HepG2 (cell line): ENCODE results near the gene ATP1B2. TPM values are rescaled to one million over a fixed set of nuclear protein-coding genes. Genes with fewer than 3 reads are reported as not detected.
A peak's percentile ranks its signal among the peaks of the same experiment; 100 is the strongest.

Experiments
- ARID2 ChIP-seq: sonication (generic); formaldehyde crosslinking; IDR thresholded peaks from 2 replicates; pipeline ENCODE4 v1.8.1; 2022; ENCODE audit warnings: mild to moderate bottlenecking, missing genetic modification reagents, borderline replicate concordance
- ATF1 ChIP-seq: IDR thresholded peaks from 2 replicates; pipeline ENCODE4 v1.6.1; 2016; ENCODE audit warnings: mild to moderate bottlenecking, control low read depth
- ATF7-NPFF ChIP-seq: sonication (generic); formaldehyde crosslinking; IDR thresholded peaks from 2 replicates; pipeline ENCODE4 v1.8.1; 2023; ENCODE audit warnings: mild to moderate bottlenecking, low read depth, missing genetic modification reagents, moderate library complexity
- CBX1 ChIP-seq: IDR thresholded peaks from one replicate; pipeline ENCODE4 v1.6.1; 2016; ENCODE audit warnings: antibody characterized with exemption, low read depth
- CHCHD3 ChIP-seq: sonication (generic); formaldehyde crosslinking; IDR thresholded peaks from 2 replicates; pipeline ENCODE4 v1.8.0; 2022; ENCODE audit warnings: mild to moderate bottlenecking, missing genetic modification reagents, moderate library complexity
- ELK4 ChIP-seq: sonication (generic); formaldehyde crosslinking; IDR thresholded peaks from 2 replicates; pipeline ENCODE4 v1.9.0; 2021; ENCODE audit warnings: missing genetic modification reagents, borderline replicate concordance
- JUN ChIP-seq: sonication (generic); formaldehyde crosslinking; IDR thresholded peaks from 2 replicates; pipeline ENCODE4 v1.4.0; 2020; ENCODE audit warnings: mild to moderate bottlenecking, missing genetic modification reagents
- MXI1 ChIP-seq: IDR thresholded peaks from 3 replicates; pipeline ENCODE4 v1.6.1; 2012; ENCODE audit warnings: low read depth, low read length, inconsistent platforms, borderline replicate concordance
- NR3C1 ChIP-seq: sonication (generic); formaldehyde crosslinking; IDR thresholded peaks from 2 replicates; pipeline ENCODE4 v1.4.0; 2020; ENCODE audit warnings: missing genetic modification reagents
- PHF5A ChIP-seq: IDR thresholded peaks from one replicate; pipeline ENCODE4 v1.6.1; 2018; ENCODE audit warnings: low read depth, missing genetic modification reagents; ENCODE audit not compliant: unreplicated experiment
- STAT5B ChIP-seq: sonication (generic); formaldehyde crosslinking; IDR thresholded peaks from 2 replicates; pipeline ENCODE4 v1.4.0; 2020; ENCODE audit warnings: missing genetic modification reagents
- THAP7 ChIP-seq: sonication (generic); formaldehyde crosslinking; IDR thresholded peaks from 2 replicates; pipeline ENCODE4 v1.8.1; 2023; ENCODE audit warnings: mild to moderate bottlenecking, missing genetic modification reagents
- USF2 ChIP-seq, 2 experiments: sonication (generic) in 1 of 2; formaldehyde crosslinking in 1 of 2; IDR thresholded peaks; 2 replicates each; pipeline versions ENCODE4 v1.5.1 to v1.6.1; 2011 to 2020; ENCODE audit warnings: borderline replicate concordance in 1 of 2, low read depth in 1 of 2, low read length in 1 of 2, mild to moderate bottlenecking in 1 of 2, missing genetic modification reagents in 1 of 2, moderate library complexity in 1 of 2
- ZFP37 ChIP-seq: sonication (generic); formaldehyde crosslinking; IDR thresholded peaks from 2 replicates; pipeline ENCODE4 v1.4.0; 2020; ENCODE audit warnings: missing genetic modification reagents, borderline replicate concordance
- ZFX ChIP-seq: sonication (generic); formaldehyde crosslinking; IDR thresholded peaks from 2 replicates; pipeline ENCODE4 v1.4.0; 2020; ENCODE audit warnings: mild to moderate bottlenecking, low read depth, missing genetic modification reagents, moderate library complexity
- ZMYM4 ChIP-seq: sonication (generic); formaldehyde crosslinking; IDR thresholded peaks from 2 replicates; pipeline ENCODE4 v1.8.1; 2023; ENCODE audit warnings: mild to moderate bottlenecking, missing genetic modification reagents
- ZNF24 ChIP-seq: fragments of 450-650 bp; IDR thresholded peaks from 2 replicates; pipeline ENCODE4 v1.6.1; 2017; ENCODE audit warnings: antibody characterized with exemption, mild to moderate bottlenecking
- ZNF564 ChIP-seq: sonication (generic); formaldehyde crosslinking; IDR thresholded peaks from 2 replicates; pipeline ENCODE4 v1.8.1; 2023; ENCODE audit warnings: mild to moderate bottlenecking, missing genetic modification reagents
- ZNF569 ChIP-seq: sonication (generic); formaldehyde crosslinking; IDR thresholded peaks from 2 replicates; pipeline ENCODE4 v1.5.0; 2020; ENCODE audit warnings: mild to moderate bottlenecking, missing genetic modification reagents, moderate library complexity, borderline replicate concordance
- ZNF660 ChIP-seq: sonication (generic); formaldehyde crosslinking; IDR thresholded peaks from 2 replicates; pipeline ENCODE4 v1.5.1; 2020; ENCODE audit warnings: mild to moderate bottlenecking, low read depth, missing genetic modification reagents, borderline replicate concordance
- ZNF704 ChIP-seq: sonication (generic); formaldehyde crosslinking; IDR thresholded peaks from 2 replicates; pipeline ENCODE4 v1.8.1; 2023; ENCODE audit warnings: mild to moderate bottlenecking, inconsistent platforms, moderate library complexity, missing genetic modification reagents, borderline replicate concordance
- polyA plus RNA-seq, 8 experiments: library from polyadenylated mRNA; depleted of rRNA in 3 of 8; stranded (reverse) in 7 of 8; unstranded in 1 of 8; fragments of >200 nt; fragmentation: Illumina TruSeq in 4 of 8; extraction: Trizol in 4 of 8; gene quantifications; 2 replicates each; pipeline versions ENCODE4 v1.2.1 to v1.2.3, GENCODE V29; 2011 to 2016; ENCODE audit warnings: low read depth in 4 of 8, missing spikeins in 1 of 8, mixed read lengths in 1 of 8; ENCODE audit not compliant: insufficient read depth in 1 of 8
- total RNA-seq, 5 experiments: library from RNA; depleted of rRNA; stranded (reverse); fragments of >200 nt; fragmentation: Illumina TruSeq; extraction: Trizol; gene quantifications; 2 replicates each; pipeline ENCODE4 v1.2.3, GENCODE V29; 2016; ENCODE audit warnings: low read depth in 1 of 5
- TF ChIP-seq, protein P1 (sequence below): IDR thresholded peaks from 2 replicates; pipeline ENCODE4 v1.6.1; 2012; ENCODE audit warnings: low read depth, low read length, improper control_type of control experiment

The ATP1B2 gene
- total and polyA plus RNA-seq, 2 of the 13 experiments (the other 11 are each of a cell fraction or from before 2014, with no cell fraction given), result not detected

DNA sequence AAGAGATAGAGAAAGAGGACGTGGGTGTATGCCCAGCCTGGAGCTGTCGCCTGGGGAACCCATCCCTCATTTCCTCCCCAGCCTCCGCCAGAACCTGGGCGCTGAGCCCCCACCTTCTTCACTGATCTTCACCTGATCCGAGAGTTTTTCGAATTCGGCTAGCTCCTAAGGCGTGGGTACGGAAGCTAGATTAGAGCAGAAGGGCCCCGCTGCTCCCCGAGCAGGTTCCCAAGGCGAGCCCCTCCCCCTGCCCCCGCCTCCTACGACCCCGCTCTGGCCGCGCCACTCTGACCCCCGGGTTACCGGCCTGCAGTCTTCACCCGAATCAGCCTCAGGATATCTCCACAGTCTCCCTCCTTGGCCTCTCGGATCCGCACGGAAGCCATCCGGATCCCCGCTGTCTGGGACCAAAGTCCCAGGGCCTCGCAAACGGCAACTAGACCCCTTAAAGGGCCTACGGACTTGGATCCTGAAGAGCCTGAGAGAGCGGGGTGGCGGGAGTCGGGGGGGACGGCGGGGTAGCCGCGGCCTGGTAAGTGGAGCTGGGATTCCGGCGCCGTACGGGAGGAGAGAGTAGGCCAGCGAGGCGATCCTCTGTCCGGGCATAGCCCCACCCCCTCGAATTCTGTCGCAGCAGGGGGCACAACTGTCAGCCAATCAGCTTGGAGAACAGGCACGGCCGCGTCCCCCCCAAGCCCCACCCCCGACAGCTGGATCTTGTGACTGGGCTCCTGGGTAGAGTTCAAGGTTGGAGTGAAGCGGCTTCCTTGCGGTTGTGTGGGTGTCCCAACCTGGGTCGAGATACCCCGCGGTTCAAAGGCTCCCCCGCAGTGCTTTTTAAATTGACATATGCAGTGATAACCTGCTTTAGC is 23.2 kb upstream of the ATP1B2 start, which contains the start of gene SAT2 (continued):
- TF ChIP-seq, protein P1, sequence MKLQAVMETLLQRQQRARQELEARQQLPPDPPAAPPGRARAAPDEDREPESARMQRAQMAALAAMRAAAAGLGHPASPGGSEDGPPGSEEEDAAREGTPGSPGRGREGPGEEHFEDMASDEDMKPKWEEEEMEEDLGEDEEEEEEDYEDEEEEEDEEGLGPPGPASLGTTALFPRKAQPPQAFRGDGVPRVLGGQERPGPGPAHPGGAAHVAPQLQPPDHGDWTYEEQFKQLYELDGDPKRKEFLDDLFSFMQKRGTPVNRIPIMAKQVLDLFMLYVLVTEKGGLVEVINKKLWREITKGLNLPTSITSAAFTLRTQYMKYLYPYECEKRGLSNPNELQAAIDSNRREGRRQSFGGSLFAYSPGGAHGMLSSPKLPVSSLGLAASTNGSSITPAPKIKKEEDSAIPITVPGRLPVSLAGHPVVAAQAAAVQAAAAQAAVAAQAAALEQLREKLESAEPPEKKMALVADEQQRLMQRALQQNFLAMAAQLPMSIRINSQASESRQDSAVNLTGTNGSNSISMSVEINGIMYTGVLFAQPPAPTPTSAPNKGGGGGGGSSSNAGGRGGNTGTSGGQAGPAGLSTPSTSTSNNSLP, result no peak; the same call in 1 of the 2 replicates
- no peak for TF ChIP-seq ZNF569
- TF ChIP-seq ZMYM4 (CRISPR knock-in tag), result peak; percentile 66
- TF ChIP-seq JUN (CRISPR knock-in tag), result no peak
- TF ChIP-seq STAT5B, result no peak
- TF ChIP-seq ZNF704 (CRISPR knock-in tag), result no peak
- no peak for TF ChIP-seq CHCHD3 (CRISPR knock-in tag)
- no peak for TF ChIP-seq ZNF24
- TF ChIP-seq USF2 (IDR thresholded peaks at IDR 0.05; ENCODE audit: low read depth, low read length), result no peak
- TF ChIP-seq USF2 (CRISPR knock-in tag; IDR thresholded peaks at IDR 0.05; ENCODE audit: borderline replicate concordance), result no peak
- TF ChIP-seq NR3C1 (CRISPR knock-in tag), result no peak
- no peak for TF ChIP-seq ZNF660 (CRISPR knock-in tag)
- TF ChIP-seq ATF1 (CRISPR knock-in tag), result no peak
- no peak for TF ChIP-seq ARID2 (CRISPR knock-in tag)
- TF ChIP-seq ELK4 (CRISPR knock-in tag), result no peak
- TF ChIP-seq ZNF564 (CRISPR knock-in tag), result no peak
- TF ChIP-seq PHF5A (CRISPR knock-in tag), result no peak
- no peak for TF ChIP-seq CBX1
- TF ChIP-seq ZFP37, result 0 out of 2 replicates have a peak, but pooled peaks have one; percentile 25
- no peak for TF ChIP-seq THAP7 (CRISPR knock-in tag)
- TF ChIP-seq ATF7-NPFF, result no peak
- peak; percentile 66; the same call in 1 of the 3 replicates for TF ChIP-seq MXI1
- TF ChIP-seq ZFX (CRISPR knock-in tag), result peak; percentile 97
